ENCODE data around the gene KYNU. TPM values are rescaled to one million over a fixed set of nuclear protein-coding genes. Genes with fewer than 3 reads are reported as not detected.

KYNU gene
- total RNA-seq, 2 donors from 2014 or later, result 0.52 to 0.94 TPM

DNA sequence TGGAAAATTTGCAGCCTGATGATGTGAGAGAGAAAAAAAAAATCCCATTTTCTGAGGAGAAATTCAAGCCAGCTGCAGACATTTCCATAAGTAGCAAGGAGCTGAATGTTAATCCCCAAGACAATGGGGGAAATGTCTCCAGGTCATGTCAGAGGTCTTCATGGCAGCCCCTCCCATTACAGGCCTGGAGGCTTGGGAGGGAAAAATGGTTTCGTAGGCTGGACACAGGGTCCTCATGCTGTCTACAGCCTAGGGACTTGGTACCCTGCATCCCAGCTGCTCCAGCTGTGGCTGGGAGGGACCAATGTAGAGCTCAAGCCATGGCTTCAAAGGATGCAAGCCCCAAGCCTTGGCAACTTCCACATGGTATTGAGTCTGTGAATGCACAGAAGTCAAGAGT, 198.2 kb downstream of the KYNU start:
- Histone ChIP-seq H3K27me3 (no peaks in the 10 kb centered on the region), H3K4me3 (no peak overlapping the region), H3K36me3 (no peaks in the 10 kb centered on the region), H3K4me1 (no peaks in the 10 kb centered on the region), H3K27ac (no peak overlapping the region), H3K9me3 (no peaks in the 10 kb centered on the region)
- no peak for TF ChIP-seq CTCF (IDR thresholded peaks at IDR 0.05)
- DNase-seq (ENCODE audit: low spot score), result no peak

- H3K4me3 ChIP-seq, result no peak overlapping the region
- no peak overlapping the region for H3K27ac ChIP-seq
- H3K27me3 ChIP-seq, result no peaks in the 10 kb centered on the region
- TF ChIP-seq CTCF (IDR thresholded peaks at IDR 0.05), result no peak
- no peaks in the 10 kb centered on the region for H3K4me1 ChIP-seq
- H3K36me3 ChIP-seq, result no peaks in the 10 kb centered on the region
- peaks cover 0 to 9% of the 10 kb centered on the region in 2 donors for H3K9me3 ChIP-seq
- no peak for DNase-seq (ENCODE audit: low spot score)
Measured at GRCh38 chr2:143078104-143078503, 200.6 kb downstream of the KYNU start.

GRCh38 chr2:143081616-143082015, 204.2 kb downstream of the KYNU start:
- Histone ChIP-seq H3K27me3 (no peaks in the 10 kb centered on the region), H3K9me3 (peaks cover 0 to 9% of the 10 kb centered on the region in 2 donors), H3K4me3 (no peak overlapping the region), H3K36me3 (no peaks in the 10 kb centered on the region), H3K27ac (no peak overlapping the region), H3K4me1 (no peaks in the 10 kb centered on the region)
- no peak for TF ChIP-seq CTCF (IDR thresholded peaks at IDR 0.05)
- DNase-seq (ENCODE audit: low spot score), result no peak

GRCh38 chr2:143083636-143084035, 206.2 kb downstream of the KYNU start:
- DNase-seq (ENCODE audit: low spot score), result no peak
- H3K27me3 ChIP-seq, result no peaks in the 10 kb centered on the region
- no peaks in the 10 kb centered on the region for H3K4me1 ChIP-seq
- no peak overlapping the region for H3K4me3 ChIP-seq
- no peaks in the 10 kb centered on the region for H3K36me3 ChIP-seq
- H3K27ac ChIP-seq, result no peak overlapping the region
- H3K9me3 ChIP-seq, result peaks cover 0 to 9% of the 10 kb centered on the region in 2 donors
- no peak for TF ChIP-seq CTCF (IDR thresholded peaks at IDR 0.05)

GRCh38 chr2:143084462-143084861, 207.0 kb downstream of the KYNU start:
- Histone ChIP-seq H3K9me3 (peaks cover 0 to 9% of the 10 kb centered on the region in 2 donors), H3K27ac (no peak overlapping the region), H3K27me3 (no peaks in the 10 kb centered on the region), H3K36me3 (no peaks in the 10 kb centered on the region), H3K4me1 (no peaks in the 10 kb centered on the region), H3K4me3 (no peak overlapping the region)
- DNase-seq (ENCODE audit: low spot score), result no peak
- no peak for TF ChIP-seq CTCF (IDR thresholded peaks at IDR 0.05)

GRCh38 chr2:143085125-143085784, 207.8 kb downstream of the KYNU start:
- DNase-seq (ENCODE audit: low spot score), result no peak
- Histone ChIP-seq H3K9me3 (peaks cover 0 to 9% of the 10 kb centered on the region in 2 donors), H3K36me3 (no peaks in the 10 kb centered on the region), H3K4me1 (no peaks in the 10 kb centered on the region), H3K27me3 (no peaks in the 10 kb centered on the region), H3K4me3 (no peak overlapping the region), H3K27ac (no peak overlapping the region)
- TF ChIP-seq CTCF (IDR thresholded peaks at IDR 0.05), result no peak

Measured in right atrium auricular region (tissue), 2 donors.